ENCODE results near the gene JAKMIP1.

The JAKMIP1 gene

DNA sequence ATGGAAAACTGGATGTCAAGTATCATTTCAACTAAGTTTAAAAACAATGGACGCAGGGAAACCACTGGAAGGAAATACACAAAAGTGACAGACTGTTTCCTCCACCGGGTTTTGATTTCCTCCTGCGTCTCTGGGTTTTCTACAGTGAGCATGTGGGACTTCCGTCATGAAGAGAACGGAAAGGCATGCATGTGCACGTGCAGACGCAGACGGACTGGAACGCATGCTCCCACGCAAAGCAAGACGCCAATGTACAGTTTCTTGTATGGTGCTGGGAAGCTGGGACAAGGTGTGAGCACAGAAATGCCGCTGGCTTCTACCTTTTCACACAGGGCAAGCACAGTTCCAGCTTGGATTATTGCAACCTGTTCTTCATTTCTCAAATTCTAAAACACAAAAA, 151.8 kb downstream of the JAKMIP1 start:
- TF ChIP-seq, protein P1, sequence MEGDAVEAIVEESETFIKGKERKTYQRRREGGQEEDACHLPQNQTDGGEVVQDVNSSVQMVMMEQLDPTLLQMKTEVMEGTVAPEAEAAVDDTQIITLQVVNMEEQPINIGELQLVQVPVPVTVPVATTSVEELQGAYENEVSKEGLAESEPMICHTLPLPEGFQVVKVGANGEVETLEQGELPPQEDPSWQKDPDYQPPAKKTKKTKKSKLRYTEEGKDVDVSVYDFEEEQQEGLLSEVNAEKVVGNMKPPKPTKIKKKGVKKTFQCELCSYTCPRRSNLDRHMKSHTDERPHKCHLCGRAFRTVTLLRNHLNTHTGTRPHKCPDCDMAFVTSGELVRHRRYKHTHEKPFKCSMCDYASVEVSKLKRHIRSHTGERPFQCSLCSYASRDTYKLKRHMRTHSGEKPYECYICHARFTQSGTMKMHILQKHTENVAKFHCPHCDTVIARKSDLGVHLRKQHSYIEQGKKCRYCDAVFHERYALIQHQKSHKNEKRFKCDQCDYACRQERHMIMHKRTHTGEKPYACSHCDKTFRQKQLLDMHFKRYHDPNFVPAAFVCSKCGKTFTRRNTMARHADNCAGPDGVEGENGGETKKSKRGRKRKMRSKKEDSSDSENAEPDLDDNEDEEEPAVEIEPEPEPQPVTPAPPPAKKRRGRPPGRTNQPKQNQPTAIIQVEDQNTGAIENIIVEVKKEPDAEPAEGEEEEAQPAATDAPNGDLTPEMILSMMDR (conservative IDR thresholded peaks at IDR 0.05; ENCODE audit: low read depth, low read length) = no peak
- no peak overlapping the region for H3K4me3 ChIP-seq (ENCODE audit: low read length)
- DNase-seq (ENCODE audit: low read depth) = no peak

DNA sequence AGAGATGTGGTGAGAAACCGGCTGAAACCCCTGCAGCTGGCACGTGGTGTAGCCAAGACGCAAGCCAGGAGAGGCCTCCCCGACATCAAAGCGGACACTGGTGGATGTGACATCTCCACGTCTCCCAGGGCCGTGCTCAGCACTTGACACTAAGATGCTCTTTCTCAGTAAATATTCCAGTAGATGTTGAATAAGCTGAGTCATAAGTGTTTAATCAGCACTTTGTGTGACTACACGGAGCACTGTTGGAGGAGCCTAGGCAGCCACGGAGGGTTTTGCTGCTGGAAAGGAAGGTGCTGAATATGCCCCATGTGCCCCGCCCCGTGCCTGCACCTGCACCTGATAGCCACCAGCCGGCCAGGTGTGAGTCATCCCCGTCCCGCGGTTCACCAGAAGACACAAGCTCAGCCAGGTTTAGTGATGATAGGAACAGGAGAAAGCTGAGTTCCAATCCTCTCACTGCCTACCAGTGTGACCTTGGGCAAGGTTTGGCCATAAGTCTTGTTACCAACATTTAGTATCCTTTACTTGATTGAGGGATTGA, 153.1 kb downstream of the JAKMIP1 start:
- no peak for DNase-seq (ENCODE audit: low read depth)
- no peak overlapping the region for H3K4me3 ChIP-seq (ENCODE audit: low read length)
- TF ChIP-seq, protein P1 (conservative IDR thresholded peaks at IDR 0.05; ENCODE audit: low read depth, low read length) = no peak

DNA sequence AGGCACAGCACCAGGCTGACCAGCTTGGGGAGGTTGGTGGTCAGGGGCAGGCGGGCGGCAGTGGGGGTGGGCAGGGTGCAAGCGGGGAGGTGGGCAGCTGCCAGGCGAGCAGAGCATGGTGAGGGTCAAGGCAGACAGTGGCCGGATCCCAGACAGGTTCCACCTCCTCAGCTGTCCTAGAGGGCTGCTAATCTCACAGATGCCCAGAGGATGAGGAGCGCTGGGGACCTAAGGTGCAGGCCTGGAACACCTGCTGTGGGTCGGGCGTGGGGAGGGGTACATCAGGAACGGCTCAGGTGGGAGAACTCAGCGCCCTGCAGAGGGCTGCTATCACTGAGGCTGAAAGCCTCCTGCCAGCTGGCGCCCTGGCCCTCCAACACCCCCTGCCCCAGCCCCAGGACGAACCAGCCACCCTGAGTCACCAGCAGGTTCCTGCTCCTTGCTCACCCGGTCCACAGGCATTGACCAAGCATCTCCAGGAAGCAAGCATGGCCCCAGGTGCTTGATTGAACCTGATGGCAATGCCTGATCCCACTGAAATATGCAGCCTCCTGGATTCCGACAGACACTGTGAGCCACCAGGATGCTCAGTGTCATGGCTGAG, 153.7 kb downstream of the JAKMIP1 start:
- H3K4me3 ChIP-seq (ENCODE audit: low read length) = no peak overlapping the region
- DNase-seq (ENCODE audit: low read depth) = no peak
- TF ChIP-seq, protein P1 (conservative IDR thresholded peaks at IDR 0.05; ENCODE audit: low read depth, low read length) = no peak

DNA sequence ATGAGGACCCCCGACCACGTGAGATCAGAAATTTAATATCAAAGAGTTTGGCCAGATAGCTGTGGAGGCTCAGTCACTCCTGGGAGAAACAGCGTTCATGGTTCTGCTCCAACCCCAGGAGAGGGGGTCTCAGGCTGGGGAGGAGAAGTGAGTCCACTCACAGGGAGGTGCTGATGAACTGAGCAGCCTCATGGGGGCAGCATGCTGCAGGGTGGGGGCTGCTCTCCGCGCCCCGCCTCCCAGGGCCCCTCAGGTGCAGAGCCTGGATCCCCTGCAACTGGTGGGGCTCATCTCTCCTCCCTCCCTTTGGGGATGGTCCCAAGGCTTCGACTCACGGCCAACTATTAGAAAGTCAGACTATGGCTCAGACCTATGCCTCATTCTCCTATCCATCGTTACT, 155.5 kb downstream of the JAKMIP1 start:
- H3K4me3 ChIP-seq (ENCODE audit: low read length) = no peak overlapping the region
- TF ChIP-seq, protein P1 (conservative IDR thresholded peaks at IDR 0.05; ENCODE audit: low read depth, low read length) = no peak
- no peak for DNase-seq (ENCODE audit: low read depth)

DNA sequence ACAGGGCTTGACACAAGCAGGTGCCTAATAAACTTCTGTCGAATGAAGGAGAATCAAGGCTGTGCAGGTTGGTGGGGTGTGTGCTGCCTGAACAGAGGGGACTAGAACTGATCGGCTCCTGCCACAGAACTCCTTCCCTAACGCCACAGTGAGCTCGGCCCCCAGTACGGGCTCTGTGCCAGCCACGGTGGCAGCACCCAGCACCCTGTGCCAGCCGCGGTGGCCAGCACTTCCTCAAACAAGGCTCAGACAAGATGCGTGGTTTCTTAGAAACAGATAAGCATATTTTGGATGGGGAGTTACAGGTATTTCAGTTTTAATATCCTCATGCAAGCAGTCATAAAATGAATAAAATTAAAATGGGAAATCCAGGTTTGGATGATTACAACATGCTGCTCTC, 156.1 kb downstream of the JAKMIP1 start:
- DNase-seq (ENCODE audit: low read depth) = no peak
- TF ChIP-seq, protein P1 (conservative IDR thresholded peaks at IDR 0.05; ENCODE audit: low read depth, low read length) = no peak
- H3K4me3 ChIP-seq (ENCODE audit: low read length) = no peak overlapping the region

DNA sequence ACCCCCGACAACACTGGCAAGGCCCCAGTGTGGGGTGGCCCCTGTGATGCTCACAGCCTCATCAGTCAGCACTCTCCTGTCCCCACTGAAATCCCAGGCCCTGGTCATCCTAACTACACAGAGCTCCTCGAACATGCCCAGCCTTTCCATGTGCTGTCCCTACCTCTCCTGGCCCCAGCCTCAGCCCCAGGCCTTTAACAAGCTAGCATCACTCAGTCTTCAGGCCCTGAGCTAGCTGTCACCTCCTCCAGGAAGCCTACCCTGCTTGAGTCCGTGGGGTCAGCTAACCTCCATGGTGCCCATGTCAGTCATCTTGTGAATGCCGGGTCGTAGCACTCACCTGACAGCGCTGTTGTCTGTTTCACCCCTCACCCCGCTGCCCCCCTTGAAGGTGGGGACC, 156.5 kb downstream of the JAKMIP1 start:
- TF ChIP-seq, protein P1 (conservative IDR thresholded peaks at IDR 0.05; ENCODE audit: low read depth, low read length) = no peak
- no peak for DNase-seq (ENCODE audit: low read depth)
- H3K4me3 ChIP-seq (ENCODE audit: low read length) = no peak overlapping the region

DNA sequence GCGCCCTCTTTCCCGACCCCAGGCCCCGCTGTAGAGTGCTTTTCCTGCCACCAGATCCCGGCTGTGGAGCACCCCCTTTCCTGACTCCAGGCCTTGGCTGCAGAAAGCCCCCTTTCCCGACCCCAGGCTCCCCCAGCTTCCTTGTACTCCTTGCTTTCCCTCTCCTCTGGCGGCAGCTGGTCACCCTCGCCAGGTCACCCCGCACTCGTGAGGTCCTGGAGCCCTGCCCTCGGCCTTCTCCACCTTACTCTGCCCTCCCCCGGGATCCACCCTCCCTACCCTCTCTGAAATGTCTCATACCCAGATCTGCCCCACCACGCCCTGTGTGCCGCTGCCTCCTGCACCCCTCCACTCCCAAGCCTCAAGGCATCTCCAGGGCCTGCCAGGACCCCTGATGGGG, 157.2 kb downstream of the JAKMIP1 start:
- TF ChIP-seq, protein P1 (conservative IDR thresholded peaks at IDR 0.05; ENCODE audit: low read depth, low read length) = no peak
- no peak overlapping the region for H3K4me3 ChIP-seq (ENCODE audit: low read length)
- DNase-seq (ENCODE audit: low read depth) = no peak

Data from retinal pigment epithelial cell (primary cell).